Fibroblast of mammary gland (primary cell): ENCODE measurements around the gene RPL37.
A peak's percentile ranks its signal among the peaks of the same experiment; 100 is the strongest.
"Not testable (repeated sequence)": the region's sequence is repeated elsewhere in the genome, so short reads cannot be mapped to it uniquely, and the experiment has no call there.

Source experiments
- DNase-seq: peaks from one replicate; pipeline ENCODE4 v3.0.0-alpha.2; 2010; ENCODE audit warnings: low read depth
- H3K4me3 ChIP-seq: 2 replicates; pipeline ENCODE4 v1.5.1; 2011; ENCODE audit warnings: low read depth, mild to moderate bottlenecking, low read length, moderate library complexity; ENCODE audit not compliant: control insufficient read depth
- CTCF ChIP-seq: conservative IDR thresholded peaks from 2 replicates; pipeline ENCODE4 v1.5.1; 2011; ENCODE audit warnings: low read depth, low read length, inconsistent platforms; ENCODE audit not compliant: control insufficient read depth, insufficient read depth

RPL37 gene

GRCh38 chr5:40796487-40796889 is 38.5 kb downstream of the RPL37 start:
- DNase-seq: peak; percentile 84
- peak overlapping the region; percentile 84 for H3K4me3 ChIP-seq
- TF ChIP-seq CTCF: no peak

GRCh38 chr5:40794877-40795276 is 40.1 kb downstream of the RPL37 start:
- not testable (repeated sequence) for DNase-seq, H3K4me3 ChIP-seq

GRCh38 chr5:40794340-40794739 is 40.7 kb downstream of the RPL37 start:
- DNase-seq, H3K4me3 ChIP-seq: not testable (repeated sequence)

GRCh38 chr5:40792691-40793090 is 42.3 kb downstream of the RPL37 start:
- not testable (repeated sequence) for H3K4me3 ChIP-seq, DNase-seq

GRCh38 chr5:40791715-40792139 is 43.3 kb downstream of the RPL37 start:
- DNase-seq: peak; percentile 43
- H3K4me3 ChIP-seq: no peak overlapping the region
- no peak for TF ChIP-seq CTCF

GRCh38 chr5:40790947-40791593 is 44.0 kb downstream of the RPL37 start:
- DNase-seq: peak; percentile 41
- TF ChIP-seq CTCF: no peak
- no peak overlapping the region for H3K4me3 ChIP-seq

GRCh38 chr5:40788941-40789340 is 46.1 kb downstream of the RPL37 start:
- not testable (repeated sequence) for H3K4me3 ChIP-seq, DNase-seq

GRCh38 chr5:40787986-40788385 is 47.0 kb downstream of the RPL37 start:
- no peak for DNase-seq
- TF ChIP-seq CTCF: no peak
- no peak overlapping the region for H3K4me3 ChIP-seq

GRCh38 chr5:40786664-40787063 is 48.4 kb downstream of the RPL37 start:
- H3K4me3 ChIP-seq, DNase-seq: not testable (repeated sequence)
